Keratinocyte (primary cell): ENCODE measurements around the gene NTN1. TPM values are rescaled to one million over a fixed set of nuclear protein-coding genes. Genes with fewer than 3 reads are reported as not detected.

Experiments used
- DNase-seq: peaks from one replicate; pipeline ENCODE4 v3.0.0-alpha.2; 2011; ENCODE audit warnings: low read depth, missing footprints, low spot score
- FAIRE-seq: peaks from 2 replicates; lab custom pipeline; 2011; peaks lifted over from hg19 to GRCh38; lab: Jason Lieb, UNC
- H2AFZ ChIP-seq: 2 replicates; pipeline ENCODE4 v1.6.0; 2012; ENCODE audit warnings: low read length, control low read depth, inconsistent platforms; ENCODE audit not compliant: control insufficient read depth
- H3K27ac ChIP-seq: 2 replicates; pipeline ENCODE4 v1.5.1; 2011; ENCODE audit warnings: low read length; ENCODE audit not compliant: control insufficient read depth, insufficient read depth
- H3K27me3 ChIP-seq: 3 replicates; pipeline ENCODE4 v1.6.0; 2011; ENCODE audit warnings: low read length; ENCODE audit not compliant: control insufficient read depth, insufficient read depth; ENCODE audit errors: extremely low read depth
- H3K36me3 ChIP-seq, 2 experiments: 2 replicates in 1 of 2; 3 replicates in 1 of 2; pipeline ENCODE4 v1.5.1; 2011; ENCODE audit warnings: low read length in 2 of 2, mild to moderate bottlenecking in 1 of 2; ENCODE audit not compliant: control insufficient read depth in 2 of 2, insufficient read depth in 2 of 2; ENCODE audit errors: extremely low read depth in 1 of 2
- H3K4me1 ChIP-seq: 3 replicates; pipeline ENCODE4 v1.5.1; 2011; ENCODE audit warnings: low read length; ENCODE audit not compliant: control insufficient read depth, insufficient read depth; ENCODE audit errors: extremely low read depth
- H3K4me2 ChIP-seq: 3 replicates; pipeline ENCODE4 v1.6.0; 2011; ENCODE audit warnings: low read depth, low read length; ENCODE audit not compliant: control insufficient read depth, insufficient read depth; ENCODE audit errors: extremely low read depth
- H3K4me3 ChIP-seq, 3 experiments: fragments of 200-600 bp in 1 of 3; sonication (generic) in 1 of 3; 2 replicates in 2 of 3; 3 replicates in 1 of 3; pipeline ENCODE4 v1.5.1; 2011 to 2016; ENCODE audit warnings: low read length in 3 of 3, mild to moderate bottlenecking in 3 of 3, control low read depth in 2 of 3, inconsistent platforms in 1 of 3, low read depth in 1 of 3, mixed read lengths in 1 of 3, mixed run types in 1 of 3, moderate library complexity in 1 of 3; ENCODE audit not compliant: control insufficient read depth in 2 of 3, insufficient read depth in 2 of 3; ENCODE audit errors: extremely low read depth in 1 of 3
- H3K79me2 ChIP-seq: 2 replicates; pipeline ENCODE4 v1.6.0; 2012; ENCODE audit warnings: low read length; ENCODE audit not compliant: control insufficient read depth, insufficient read depth
- H3K9ac ChIP-seq: 3 replicates; pipeline ENCODE4 v1.6.0; 2011; ENCODE audit warnings: low read length; ENCODE audit not compliant: control insufficient read depth, insufficient read depth; ENCODE audit errors: extremely low read depth
- H3K9me1 ChIP-seq: 3 replicates; pipeline ENCODE4 v1.6.0; 2011; ENCODE audit warnings: low read length; ENCODE audit not compliant: control insufficient read depth, insufficient read depth; ENCODE audit errors: extremely low read depth
- H3K9me3 ChIP-seq: 2 replicates; pipeline ENCODE4 v1.5.1; 2012; ENCODE audit warnings: low read depth, low read length; ENCODE audit not compliant: control insufficient read depth
- H4K20me1 ChIP-seq: 3 replicates; pipeline ENCODE4 v1.6.0; 2011; ENCODE audit warnings: low read length; ENCODE audit not compliant: control insufficient read depth, insufficient read depth; ENCODE audit errors: extremely low read depth
- EZH2 ChIP-seq: IDR thresholded peaks from one replicate; pipeline ENCODE4 v1.6.1; 2012; ENCODE audit warnings: inconsistent platforms, mild to moderate bottlenecking, low read length, moderate library complexity
- dilution Hi-C: fragments of 300-500 bp; cut with MboI; formaldehyde crosslinking; loops from one replicate; pipeline ENCODE4 v1.7.0; 2020; ENCODE audit warnings: low sequenced_read_pairs; ENCODE audit not compliant: extremely low pct_ligation_motif_present
- polyA plus RNA-seq, 5 experiments: library from polyadenylated mRNA; depleted of rRNA in 3 of 5; stranded (reverse) in 3 of 5; stranded (forward) in 1 of 5; unstranded in 1 of 5; fragments of >200 nt; gene quantifications; 1 replicate in 1 of 5; 2 replicates in 3 of 5; 3 replicates in 1 of 5; pipeline versions ENCODE4 v1.2.1 to v1.2.3, GENCODE V29; 2011 to 2012; ENCODE audit warnings: missing spikeins in 2 of 5, low read depth in 1 of 5, low replicate concordance in 1 of 5
- TF ChIP-seq, protein P1 (sequence below), 3 experiments: IDR thresholded peaks in 1 of 3; conservative IDR thresholded peaks in 1 of 3; optimal IDR thresholded peaks in 1 of 3; 2 replicates in 2 of 3; 3 replicates in 1 of 3; pipeline versions ENCODE3 to v1.5.1; 2011; ENCODE audit warnings: low read length in 3 of 3, mild to moderate bottlenecking in 3 of 3, moderate library complexity in 2 of 3, control low read depth in 1 of 3, inconsistent platforms in 1 of 3; ENCODE audit not compliant: insufficient read depth in 2 of 3; ENCODE audit errors: extremely low read depth in 1 of 3

Gene NTN1
- polyA plus RNA-seq, 1 donor (not counting 4 experiments of a cell fraction or from before 2014, with no cell fraction given) = 0.10 TPM

GRCh38 chr17:9232155-9232475 is 210.8 kb downstream of the NTN1 start:
- no peak overlapping the region for H3K9ac ChIP-seq
- TF ChIP-seq, protein P1, sequence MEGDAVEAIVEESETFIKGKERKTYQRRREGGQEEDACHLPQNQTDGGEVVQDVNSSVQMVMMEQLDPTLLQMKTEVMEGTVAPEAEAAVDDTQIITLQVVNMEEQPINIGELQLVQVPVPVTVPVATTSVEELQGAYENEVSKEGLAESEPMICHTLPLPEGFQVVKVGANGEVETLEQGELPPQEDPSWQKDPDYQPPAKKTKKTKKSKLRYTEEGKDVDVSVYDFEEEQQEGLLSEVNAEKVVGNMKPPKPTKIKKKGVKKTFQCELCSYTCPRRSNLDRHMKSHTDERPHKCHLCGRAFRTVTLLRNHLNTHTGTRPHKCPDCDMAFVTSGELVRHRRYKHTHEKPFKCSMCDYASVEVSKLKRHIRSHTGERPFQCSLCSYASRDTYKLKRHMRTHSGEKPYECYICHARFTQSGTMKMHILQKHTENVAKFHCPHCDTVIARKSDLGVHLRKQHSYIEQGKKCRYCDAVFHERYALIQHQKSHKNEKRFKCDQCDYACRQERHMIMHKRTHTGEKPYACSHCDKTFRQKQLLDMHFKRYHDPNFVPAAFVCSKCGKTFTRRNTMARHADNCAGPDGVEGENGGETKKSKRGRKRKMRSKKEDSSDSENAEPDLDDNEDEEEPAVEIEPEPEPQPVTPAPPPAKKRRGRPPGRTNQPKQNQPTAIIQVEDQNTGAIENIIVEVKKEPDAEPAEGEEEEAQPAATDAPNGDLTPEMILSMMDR (optimal IDR thresholded peaks at IDR 0.05 in 1 of 3, IDR thresholded peaks at IDR 0.05 in 1 of 3, conservative IDR thresholded peaks at IDR 0.05 in 1 of 3; ENCODE audit: extremely low read depth in 1 of 3, insufficient read depth in 2 of 3, low read length in 3 of 3) = no peak
- no peak for TF ChIP-seq EZH2
- H3K9me1 ChIP-seq = no peaks in the 10 kb centered on the region
- H3K4me1 ChIP-seq = no peaks in the 10 kb centered on the region
- no peaks in the 10 kb centered on the region for H4K20me1 ChIP-seq
- H2AFZ ChIP-seq = no peak overlapping the region
- FAIRE-seq (no peak), DNase-seq (no peak)
- H3K4me2 ChIP-seq = no peak overlapping the region
- H3K27me3 ChIP-seq = no peaks in the 10 kb centered on the region
- H3K79me2 ChIP-seq = no peaks in the 10 kb centered on the region
- peaks cover 3% of the 10 kb centered on the region for H3K9me3 ChIP-seq
- H3K4me3 ChIP-seq = no peak overlapping the region
- no peaks in the 10 kb centered on the region for H3K36me3 ChIP-seq
- dilution Hi-C loops = no loop called here
- no peak overlapping the region for H3K27ac ChIP-seq

DNA sequence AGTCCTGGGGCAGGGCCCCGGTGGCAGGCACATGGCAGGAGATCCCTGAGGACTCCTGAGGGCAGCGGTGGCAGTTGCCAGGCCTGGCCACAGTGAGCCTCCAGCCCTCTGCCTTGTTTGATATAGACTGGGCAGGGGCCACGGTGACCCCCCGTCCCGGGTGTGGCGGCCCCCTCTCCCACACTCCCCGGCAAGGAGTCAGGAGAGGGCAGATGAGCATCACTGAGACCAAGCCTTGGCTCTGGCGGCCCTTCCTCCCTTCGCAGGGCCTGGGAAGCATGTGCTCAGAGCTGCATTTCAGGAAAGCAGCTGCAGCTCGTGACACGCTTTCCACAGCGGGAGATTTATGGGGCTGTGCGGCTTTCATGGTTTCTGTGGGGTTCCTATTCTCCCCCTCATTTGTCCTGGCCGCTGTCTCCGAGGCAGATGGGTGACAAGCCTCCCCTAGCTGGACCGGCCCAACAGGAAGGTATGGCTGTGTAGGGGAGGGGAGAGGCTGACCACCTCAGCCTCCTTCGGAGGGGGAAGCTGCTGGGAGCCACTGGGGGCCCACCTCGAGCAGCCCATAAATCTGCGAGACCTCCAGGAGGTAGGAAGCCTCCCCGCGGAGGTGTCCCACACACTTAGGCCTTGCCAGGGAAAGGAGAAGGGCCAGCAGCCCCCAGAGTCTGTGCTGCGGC is 211.4 kb downstream of the NTN1 start:
- dilution Hi-C loops = no loop called here
- no peak overlapping the region for H3K27ac ChIP-seq

More for the DNA sequence above, 211.4 kb downstream of the NTN1 start:
- no peaks in the 10 kb centered on the region for H3K4me1 ChIP-seq
- peaks cover under 1% of the 10 kb centered on the region for H3K9me3 ChIP-seq
- H3K9ac ChIP-seq = no peak overlapping the region
- H3K4me3 ChIP-seq = no peak overlapping the region
- no peaks in the 10 kb centered on the region for H3K36me3 ChIP-seq
- DNase-seq (no peak), FAIRE-seq (no peak)
- TF ChIP-seq, protein P1 (optimal IDR thresholded peaks at IDR 0.05 in 1 of 3, IDR thresholded peaks at IDR 0.05 in 1 of 3, conservative IDR thresholded peaks at IDR 0.05 in 1 of 3; ENCODE audit: extremely low read depth in 1 of 3, insufficient read depth in 2 of 3, low read length in 3 of 3) = no peak
- no peak for TF ChIP-seq EZH2
- no peaks in the 10 kb centered on the region for H3K9me1 ChIP-seq
- no peak overlapping the region for H3K4me2 ChIP-seq
- H3K27me3 ChIP-seq = no peaks in the 10 kb centered on the region
- no peaks in the 10 kb centered on the region for H4K20me1 ChIP-seq
- no peaks in the 10 kb centered on the region for H3K79me2 ChIP-seq
- H2AFZ ChIP-seq = no peak overlapping the region
